Lower lobe of right lung (tissue), 2 donors: ENCODE measurements around the gene CAPNS2. TPM values are rescaled to one million over a fixed set of nuclear protein-coding genes. Genes with fewer than 3 reads are reported as not detected.

Source experiments
- ATAC-seq, 2 donors: fragments of 200-7000 bp; cut with Tn5 transposase; one replicate each; pipeline ENCODE4 v1.9.1; 2020 to 2022; ENCODE audit warnings: mild to moderate bottlenecking in 2 of 2, moderate library complexity in 2 of 2
- DNase-seq: peaks from one replicate; pipeline ENCODE4 v3.0.0-alpha.2; 2020
- H3K27ac ChIP-seq: fragments of 200-600 bp; one replicate; pipeline ENCODE4 v1.8.0; 2022
- H3K27me3 ChIP-seq: fragments of 200-600 bp; one replicate; pipeline ENCODE4 v1.8.0; 2022; ENCODE audit warnings: low read depth
- H3K36me3 ChIP-seq: fragments of 200-600 bp; one replicate; pipeline ENCODE4 v1.8.0; 2022; ENCODE audit warnings: mild to moderate bottlenecking
- H3K4me1 ChIP-seq: fragments of 200-600 bp; one replicate; pipeline ENCODE4 v1.8.0; 2022
- H3K4me3 ChIP-seq: fragments of 200-600 bp; one replicate; pipeline ENCODE4 v1.8.0; 2022; ENCODE audit warnings: mild to moderate bottlenecking
- H3K9me3 ChIP-seq: fragments of 200-600 bp; one replicate; pipeline ENCODE4 v1.8.0; 2022
- CTCF ChIP-seq: fragments of 200-600 bp; IDR thresholded peaks from one replicate; pipeline ENCODE4 v1.8.0; 2022; ENCODE audit warnings: antibody characterized with exemption, mild to moderate bottlenecking
- intact Hi-C: fragments of 100-400 bp; cut with DNase I; formaldehyde crosslinking; loops from one replicate; pipeline ENCODE4 v1.11.0; 2022
- total RNA-seq: library from RNA; stranded (reverse); fragmentation: NEBNext Ultra II Directional; extraction: Animal tissue kit (Norgen Biotek cat#: 25700); gene quantifications from one replicate; pipeline ENCODE4 v1.2.1, GENCODE V29; 2021
- donor health status: DM: no; HTN: yes; CAD: no; lungs with severe emphysema.

Gene CAPNS2
- total RNA-seq, 1 donor from 2014 or later = 2.0 TPM

GRCh38 chr16:55588799-55589198 lies 22.3 kb downstream of the CAPNS2 start:
- no peak for ATAC-seq
- no peaks in the 10 kb centered on the region for H3K4me1 ChIP-seq
- H3K36me3 ChIP-seq = no peaks in the 10 kb centered on the region
- intact Hi-C loops = no loop called here
- no peak for DNase-seq
- H3K27me3 ChIP-seq = no peaks in the 10 kb centered on the region
- no peaks in the 10 kb centered on the region for H3K9me3 ChIP-seq
- TF ChIP-seq CTCF = no peak
- H3K4me3 ChIP-seq = no peak overlapping the region
- H3K27ac ChIP-seq = no peak overlapping the region

DNA sequence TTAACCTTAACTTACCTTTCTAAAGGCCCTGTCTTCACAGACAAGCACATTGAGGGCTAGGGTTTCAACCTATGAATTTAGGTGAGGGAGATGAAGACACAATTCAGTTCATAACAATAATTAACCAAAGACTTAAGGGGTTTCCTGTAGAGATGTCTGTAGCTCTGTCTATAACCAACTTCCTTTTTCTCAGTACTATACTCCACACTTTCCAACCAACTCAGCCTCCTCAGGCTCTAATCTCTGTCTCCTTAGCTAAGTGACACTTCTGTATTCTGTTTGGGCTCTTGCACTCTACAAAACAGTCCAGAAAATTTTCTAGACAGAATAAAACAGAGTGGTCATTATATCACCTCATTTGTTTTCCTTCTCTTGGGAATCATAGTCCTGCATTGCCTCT lies 25.8 kb downstream of the CAPNS2 start:
- ATAC-seq (no peak), DNase-seq (no peak)
- Histone ChIP-seq H3K4me1 (no peaks in the 10 kb centered on the region), H3K4me3 (no peak overlapping the region), H3K27ac (no peak overlapping the region), H3K36me3 (no peaks in the 10 kb centered on the region), H3K9me3 (no peaks in the 10 kb centered on the region), H3K27me3 (no peaks in the 10 kb centered on the region)
- intact Hi-C loops = no loop called here
- TF ChIP-seq CTCF = no peak

DNA sequence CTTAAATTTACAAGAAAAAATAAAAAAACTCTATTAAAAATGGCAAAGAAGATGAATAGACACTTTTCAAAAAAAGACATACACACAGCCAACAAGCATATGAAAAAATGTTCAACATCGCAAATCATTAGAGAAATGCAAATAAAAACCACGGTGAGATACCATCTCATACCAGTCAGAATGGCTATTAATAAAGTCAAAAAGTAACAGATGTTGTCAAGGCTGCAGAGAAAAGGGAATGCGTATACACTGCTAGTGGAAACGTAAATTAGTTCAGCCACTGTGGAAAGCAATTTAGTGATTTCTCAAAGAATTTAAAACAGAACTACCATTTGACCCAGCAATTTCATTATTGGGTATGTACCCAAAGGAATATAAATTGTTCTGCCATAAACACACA lies 31.4 kb downstream of the CAPNS2 start:
- DNase-seq (no peak), ATAC-seq (no peak)
- no peaks in the 10 kb centered on the region for H3K9me3 ChIP-seq
- H3K4me1 ChIP-seq = no peaks in the 10 kb centered on the region
- H3K4me3 ChIP-seq = no peak overlapping the region
- no peak for TF ChIP-seq CTCF
- no peaks in the 10 kb centered on the region for H3K36me3 ChIP-seq
- intact Hi-C loops = no loop called here
- no peaks in the 10 kb centered on the region for H3K27me3 ChIP-seq
- H3K27ac ChIP-seq = no peak overlapping the region

- H3K27me3 ChIP-seq = no peaks in the 10 kb centered on the region
- no peak for TF ChIP-seq CTCF
- H3K4me3 ChIP-seq = no peak overlapping the region
- ATAC-seq (no peak), DNase-seq (no peak)
- no peak overlapping the region for H3K27ac ChIP-seq
- no peaks in the 10 kb centered on the region for H3K36me3 ChIP-seq
- no peaks in the 10 kb centered on the region for H3K9me3 ChIP-seq
- intact Hi-C loops = no loop called here
- no peaks in the 10 kb centered on the region for H3K4me1 ChIP-seq
Observed at GRCh38 chr16:55605754-55606336, 39.4 kb downstream of the CAPNS2 start.

- intact Hi-C loops = no loop called here
- Histone ChIP-seq H3K4me3 (no peak overlapping the region), H3K9me3 (no peaks in the 10 kb centered on the region), H3K27ac (no peak overlapping the region), H3K27me3 (no peaks in the 10 kb centered on the region), H3K4me1 (no peaks in the 10 kb centered on the region), H3K36me3 (no peaks in the 10 kb centered on the region)
- DNase-seq (no peak), ATAC-seq (no peak)
- no peak for TF ChIP-seq CTCF
Observed at GRCh38 chr16:55613613-55614335, 47.3 kb downstream of the CAPNS2 start.
